ENCODE results near the gene SDHAF3. TPM values are rescaled to one million over a fixed set of nuclear protein-coding genes. Genes with fewer than 3 reads are reported as not detected.
"Not testable (repeated sequence)": the region's sequence is repeated elsewhere in the genome, so short reads cannot be mapped to it uniquely, and the experiment has no call there.

SDHAF3 gene
- total and polyA plus RNA-seq, 8 donors, result 15.0 to 34.1 (median 29.9) TPM

- H3K36me3 ChIP-seq, result no peaks in the 10 kb centered on the region
- ATAC-seq, result no peak
- intact Hi-C loops (cut with DNase I), result no loop called here
- no peak overlapping the region for H3K27ac ChIP-seq
- no peak for TF ChIP-seq CTCF (IDR thresholded peaks at IDR 0.05)
- H3K4me3 ChIP-seq, result no peak overlapping the region
- no peaks in the 10 kb centered on the region for H3K9me3 ChIP-seq
- no peak for DNase-seq
- no peaks in the 10 kb centered on the region for H3K4me1 ChIP-seq
- H3K27me3 ChIP-seq, result no peaks in the 10 kb centered on the region
These were observed 49.7 kb downstream of the SDHAF3 start for GRCh38 chr7:97167176-97167575.

GRCh38 chr7:97167749-97168148 lies 50.3 kb downstream of the SDHAF3 start:
- intact Hi-C loops (cut with DNase I), result no loop called here

GRCh38 chr7:97174303-97174702 lies 56.8 kb downstream of the SDHAF3 start:
- intact Hi-C loops (cut with DNase I), result no loop called here
- no peaks in the 10 kb centered on the region for H3K36me3 ChIP-seq
- no peaks in the 10 kb centered on the region for H3K27me3 ChIP-seq
- peak overlapping the region in 1 of 2 donors; percentile 76 for H3K27ac ChIP-seq
- no peak for TF ChIP-seq CTCF (IDR thresholded peaks at IDR 0.05)
- H3K4me1 ChIP-seq, result peaks cover 0 to 11% of the 10 kb centered on the region in 2 donors
- no peak for ATAC-seq
- H3K9me3 ChIP-seq, result no peaks in the 10 kb centered on the region
- no peak overlapping the region for H3K4me3 ChIP-seq
- no peak for DNase-seq

More at GRCh38 chr7:97167749-97168148, 50.3 kb downstream of the SDHAF3 start:
- Histone ChIP-seq H3K36me3 (no peaks in the 10 kb centered on the region), H3K4me1 (no peaks in the 10 kb centered on the region), H3K4me3 (no peak overlapping the region), H3K27ac (no peak overlapping the region), H3K9me3 (no peaks in the 10 kb centered on the region), H3K27me3 (no peaks in the 10 kb centered on the region)
- ATAC-seq, result no peak
- DNase-seq, result no peak
- TF ChIP-seq CTCF (IDR thresholded peaks at IDR 0.05), result no peak

- ATAC-seq, result peak; percentile 87
- Histone ChIP-seq H3K27ac (no peak overlapping the region), H3K9me3 (no peaks in the 10 kb centered on the region), H3K36me3 (peaks cover 0 to 4% of the 10 kb centered on the region in 2 donors), H3K27me3 (no peaks in the 10 kb centered on the region), H3K4me3 (no peak overlapping the region), H3K4me1 (peaks cover 0 to under 1% of the 10 kb centered on the region in 2 donors)
- peak; percentile 69 to 82 for TF ChIP-seq CTCF (IDR thresholded peaks at IDR 0.05)
- DNase-seq, result peak in 2 of 4 donors; percentile 36 to 66
- intact Hi-C loops (cut with DNase I), result loop anchor here in 1 of 2 donors (10.0 kb wide), 1 partner anchor 75 kb away; no protein-coding TSS in a partner anchor
These were observed 62.1 kb downstream of the SDHAF3 start for GRCh38 chr7:97179454-97180104.

- Histone ChIP-seq H3K4me3 (no peak overlapping the region), H3K27me3 (no peaks in the 10 kb centered on the region), H3K27ac (no peak overlapping the region), H3K9me3 (no peaks in the 10 kb centered on the region), H3K36me3 (peaks cover 0 to 4% of the 10 kb centered on the region in 2 donors), H3K4me1 (no peaks in the 10 kb centered on the region)
- DNase-seq (no peak), ATAC-seq (no peak)
- intact Hi-C loops (cut with DNase I), result loop anchor here in 1 of 2 donors (10.0 kb wide), 1 partner anchor 82 kb away; no protein-coding TSS in a partner anchor
- no peak for TF ChIP-seq CTCF (IDR thresholded peaks at IDR 0.05)
These were observed 69.6 kb downstream of the SDHAF3 start for GRCh38 chr7:97187067-97187466.

- H3K4me1 ChIP-seq; H3K27ac ChIP-seq; H3K27me3 ChIP-seq; H3K4me3 ChIP-seq; intact Hi-C loops (cut with DNase I); ATAC-seq; DNase-seq; H3K9me3 ChIP-seq; H3K36me3 ChIP-seq: not testable (repeated sequence)
These were observed 78.7 kb downstream of the SDHAF3 start for GRCh38 chr7:97196174-97196573.
